Uterus (tissue), 2 donors: ENCODE measurements around the gene HOXA10.

Source experiments
- POLR2A ChIP-seq, 2 donors: fragments of 450-650 bp; IDR thresholded peaks; one replicate each; pipeline ENCODE4 v1.6.1; 2016; ENCODE audit warnings: antibody characterized with exemption in 2 of 2, mild to moderate bottlenecking in 1 of 2, moderate library complexity in 1 of 2
- TF ChIP-seq, protein P1 (sequence below), 4 experiments: fragments of 200-600 bp in 2 of 4; fragments of 450-650 bp in 2 of 4; sonication (generic) in 2 of 4; IDR thresholded peaks; one replicate each; pipeline ENCODE4 v1.5.1; 2016 to 2019; ENCODE audit warnings: antibody characterized with exemption in 4 of 4, mild to moderate bottlenecking in 2 of 4, moderate library complexity in 1 of 4

DNA sequence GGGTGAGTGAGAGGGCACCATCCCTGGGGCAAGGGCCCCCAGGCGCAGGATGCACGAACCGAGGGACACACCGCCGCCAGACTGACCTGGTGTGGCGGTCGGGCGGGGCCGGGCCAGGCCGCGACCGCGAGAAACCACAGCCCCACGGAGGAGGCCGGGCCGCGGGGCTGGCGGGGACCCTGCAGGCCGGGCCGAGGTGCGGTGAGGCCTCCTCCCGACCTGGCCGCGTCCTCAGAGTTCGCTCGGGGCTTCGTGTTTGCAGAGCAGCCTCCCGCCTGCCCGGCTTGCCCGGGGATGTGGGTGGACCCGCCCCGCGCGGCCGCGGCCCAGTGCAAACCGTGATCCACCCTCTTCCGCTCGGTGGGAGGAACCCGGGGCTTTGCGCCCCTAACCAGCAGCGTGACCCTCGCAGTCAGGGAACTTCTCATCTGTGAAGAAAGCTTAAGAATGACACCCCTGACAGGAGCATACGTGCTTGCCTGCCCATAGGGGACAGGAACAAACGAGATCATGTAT lies 46.4 kb upstream of the HOXA10 start:
- TF ChIP-seq, protein P1, sequence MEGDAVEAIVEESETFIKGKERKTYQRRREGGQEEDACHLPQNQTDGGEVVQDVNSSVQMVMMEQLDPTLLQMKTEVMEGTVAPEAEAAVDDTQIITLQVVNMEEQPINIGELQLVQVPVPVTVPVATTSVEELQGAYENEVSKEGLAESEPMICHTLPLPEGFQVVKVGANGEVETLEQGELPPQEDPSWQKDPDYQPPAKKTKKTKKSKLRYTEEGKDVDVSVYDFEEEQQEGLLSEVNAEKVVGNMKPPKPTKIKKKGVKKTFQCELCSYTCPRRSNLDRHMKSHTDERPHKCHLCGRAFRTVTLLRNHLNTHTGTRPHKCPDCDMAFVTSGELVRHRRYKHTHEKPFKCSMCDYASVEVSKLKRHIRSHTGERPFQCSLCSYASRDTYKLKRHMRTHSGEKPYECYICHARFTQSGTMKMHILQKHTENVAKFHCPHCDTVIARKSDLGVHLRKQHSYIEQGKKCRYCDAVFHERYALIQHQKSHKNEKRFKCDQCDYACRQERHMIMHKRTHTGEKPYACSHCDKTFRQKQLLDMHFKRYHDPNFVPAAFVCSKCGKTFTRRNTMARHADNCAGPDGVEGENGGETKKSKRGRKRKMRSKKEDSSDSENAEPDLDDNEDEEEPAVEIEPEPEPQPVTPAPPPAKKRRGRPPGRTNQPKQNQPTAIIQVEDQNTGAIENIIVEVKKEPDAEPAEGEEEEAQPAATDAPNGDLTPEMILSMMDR (IDR thresholded peaks at IDR 0.05): no peak
- no peak for TF ChIP-seq POLR2A (IDR thresholded peaks at IDR 0.05)
